ENCODE measurements around the gene TEX12.
"Not testable (repeated sequence)": the region's sequence is repeated elsewhere in the genome, so short reads cannot be mapped to it uniquely, and the experiment has no call there.

The TEX12 gene
- total RNA-seq: 0.04 to 0.55 (median 0.10) reads per million in 17 experiments

- DNase-seq: no peak
These were observed at the start of gene TEX12 for GRCh38 chr11:112167145-112167544. TEX12 (plus strand) TSS chr11:112167372; CDS start chr11:112169269, 1,897 bp downstream.

GRCh38 chr11:112118176-112118575 is 49.0 kb upstream of the TEX12 start:
- no peak for DNase-seq

GRCh38 chr11:112121981-112122615 is 45.1 kb upstream of the TEX12 start:
- DNase-seq: peak in 3 of 4 experiments; percentile 21 to 58 (median 22)

DNA sequence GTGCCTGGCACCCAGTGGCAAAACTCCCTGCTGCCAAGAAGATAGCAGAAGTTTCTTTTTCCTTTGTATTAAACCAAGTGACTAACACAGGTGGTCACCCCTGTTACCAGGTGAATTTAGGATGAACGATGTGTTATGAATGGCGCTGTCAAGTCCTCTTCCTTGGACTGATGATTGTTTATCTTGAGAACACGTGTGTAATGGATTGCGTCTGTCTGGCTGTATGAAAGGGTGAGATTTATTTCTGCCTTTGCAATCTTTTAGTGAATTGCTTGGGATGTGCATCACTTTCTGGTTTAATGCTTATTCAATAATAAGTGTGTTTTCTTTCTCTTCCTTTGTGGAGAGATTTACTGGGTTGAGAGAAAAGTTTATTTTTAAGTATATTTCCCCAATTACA is 44.0 kb upstream of the TEX12 start:
- no peak for DNase-seq

GRCh38 chr11:112127056-112127455 is 40.1 kb upstream of the TEX12 start:
- DNase-seq: no peak

DNA sequence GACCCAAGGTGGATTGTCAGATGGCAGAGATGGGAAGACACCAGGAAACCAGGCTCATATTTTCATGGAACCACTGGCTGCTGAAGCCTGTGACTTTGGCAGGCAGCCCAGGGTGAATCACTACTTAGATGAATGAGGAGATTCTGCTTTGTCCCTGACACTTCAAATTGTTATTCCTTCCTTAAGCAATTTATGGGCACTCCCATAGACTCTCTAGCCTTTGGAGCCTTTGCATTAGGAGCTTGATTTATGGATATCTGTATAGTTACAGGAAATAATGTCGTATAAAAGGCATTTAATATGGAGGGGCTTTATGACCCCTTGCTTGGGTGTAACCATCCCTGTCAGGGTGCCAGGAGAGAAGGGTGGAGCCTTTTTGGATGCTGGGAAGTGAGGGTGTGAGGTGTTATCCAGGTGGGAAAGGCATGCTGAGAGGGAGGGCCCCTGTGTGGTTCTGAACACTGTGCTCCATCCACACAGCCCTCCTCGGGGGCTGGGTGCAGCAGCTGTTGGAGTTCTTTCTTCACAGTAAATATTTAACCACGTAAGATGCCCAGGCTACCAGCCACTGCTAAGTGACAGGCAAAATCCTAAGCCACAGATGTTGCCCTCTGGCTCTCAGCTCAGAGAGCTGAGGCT is 38.6 kb upstream of the TEX12 start:
- DNase-seq: peak; percentile 45 to 69 (median 63)

DNA sequence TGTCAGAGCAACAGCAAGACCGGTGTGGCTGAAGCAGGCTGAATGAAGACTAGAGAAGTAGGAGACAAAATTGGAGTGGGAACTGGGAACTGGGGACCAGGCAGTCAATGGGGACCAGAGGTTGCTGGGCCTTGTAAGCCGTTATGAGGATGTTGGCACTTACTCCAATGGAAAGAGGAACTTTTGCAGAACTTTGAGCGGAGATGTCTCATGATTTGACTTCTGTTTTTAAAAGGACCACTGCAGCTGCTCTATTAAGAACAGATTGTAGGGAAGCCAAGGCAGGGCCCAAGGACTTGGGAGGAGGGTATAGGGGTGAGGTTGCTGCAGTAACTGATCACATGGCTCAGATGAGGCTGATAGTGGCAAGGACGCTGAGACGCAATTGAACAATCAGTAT is 37.5 kb upstream of the TEX12 start:
- DNase-seq: peak; percentile 82 to 94 (median 88)

GRCh38 chr11:112132737-112133136 is 34.4 kb upstream of the TEX12 start:
- peak in 3 of 4 experiments; percentile 16 to 30 (median 21) for DNase-seq

DNA sequence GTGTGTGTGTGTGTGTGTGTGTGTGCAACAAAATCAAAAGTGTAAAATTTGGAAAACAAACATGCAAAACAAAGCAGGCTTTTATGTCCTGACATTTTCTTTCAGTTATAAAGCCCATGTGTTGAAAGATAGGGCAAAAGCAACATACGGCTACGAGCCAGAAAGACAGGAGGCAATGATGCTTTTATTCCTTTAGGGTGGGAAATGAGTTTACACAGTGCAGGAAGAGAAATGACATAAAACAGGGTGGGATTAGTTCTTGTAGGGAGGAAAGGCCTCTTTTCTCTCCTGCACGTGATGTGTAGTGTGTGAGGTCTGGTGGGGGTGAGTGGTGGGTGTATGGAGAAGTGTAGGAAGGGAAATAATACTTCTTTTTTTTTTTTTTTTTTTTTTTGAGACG is 32.7 kb upstream of the TEX12 start:
- peak in 1 of 4 experiments; percentile 18 for DNase-seq

DNA sequence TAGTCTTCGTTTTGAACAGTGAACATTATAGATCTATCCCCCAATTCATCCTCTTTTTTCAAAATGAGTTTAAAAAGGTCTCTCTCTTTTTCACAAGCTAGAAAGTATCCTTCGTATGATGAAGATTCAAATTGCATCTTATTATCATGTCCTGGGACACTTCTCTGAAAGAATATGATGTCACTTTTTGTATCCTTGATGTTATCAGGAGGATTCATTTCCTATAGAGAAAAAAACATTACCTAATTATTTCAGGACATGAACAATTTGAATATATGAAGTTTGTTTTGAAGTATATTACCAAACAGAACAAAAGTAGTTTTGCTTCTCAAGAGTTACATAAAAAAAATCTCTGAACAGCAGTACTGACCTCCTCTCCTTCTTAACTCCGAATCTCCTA is 23.6 kb upstream of the TEX12 start:
- DNase-seq: no peak

- no peak for DNase-seq
These were observed 16.7 kb upstream of the TEX12 start for GRCh38 chr11:112150517-112150916.

- DNase-seq: no peak
These were observed 10.8 kb upstream of the TEX12 start for GRCh38 chr11:112156153-112156955.

DNA sequence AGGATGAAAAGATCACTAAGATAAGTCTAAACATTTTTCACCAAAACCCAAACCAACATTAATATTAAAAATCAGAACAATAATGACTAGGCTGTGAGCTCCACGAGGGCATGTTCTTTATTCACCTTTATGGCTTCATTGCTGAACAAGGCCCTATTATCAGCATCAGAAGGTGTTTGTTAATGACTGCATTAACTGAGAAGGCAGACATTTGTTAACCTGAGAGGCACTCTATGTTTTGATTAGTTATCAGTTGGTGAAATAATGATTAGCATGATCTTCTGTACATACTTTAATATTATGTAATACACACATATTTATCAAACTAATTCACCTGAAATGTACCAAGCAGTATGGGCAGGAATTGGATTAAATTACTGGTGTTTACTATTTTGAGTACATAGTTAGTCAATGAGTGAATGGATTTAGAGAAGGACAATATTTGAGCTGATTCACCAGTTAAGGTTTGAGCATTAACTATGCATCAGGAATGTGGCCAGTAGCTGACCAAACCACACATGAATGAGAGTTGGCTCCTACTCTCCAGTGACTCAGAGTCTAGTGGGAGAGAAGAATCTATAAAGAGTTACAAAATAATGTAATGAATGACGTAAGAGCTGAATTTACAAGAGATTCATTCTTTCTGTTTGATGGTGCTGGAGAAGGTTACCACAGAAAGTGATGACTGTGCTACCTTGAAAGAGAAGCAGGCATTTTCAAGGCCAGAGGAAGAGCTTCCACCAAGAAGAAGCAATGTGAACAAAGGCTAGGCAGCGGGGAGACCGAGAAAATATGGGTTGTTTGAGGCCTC is 10.0 kb upstream of the TEX12 start:
- peak; percentile 73 to 96 (median 86) for DNase-seq

- peak; percentile 43 to 79 (median 66) for DNase-seq
These were observed 7.8 kb upstream of the TEX12 start for GRCh38 chr11:112159098-112160065.

GRCh38 chr11:112160091-112160848 is 6.9 kb upstream of the TEX12 start:
- peak in 3 of 4 experiments; percentile 39 to 55 (median 43) for DNase-seq

- DNase-seq: peak; percentile 17 to 63 (median 50)
These were observed 6.2 kb upstream of the TEX12 start for GRCh38 chr11:112161012-112161411.

GRCh38 chr11:112162200-112162599 is 5.0 kb upstream of the TEX12 start:
- DNase-seq: not testable (repeated sequence)

GRCh38 chr11:112162761-112163546 is 4.2 kb upstream of the TEX12 start:
- DNase-seq: peak in 1 of 4 experiments; percentile 11

DNA sequence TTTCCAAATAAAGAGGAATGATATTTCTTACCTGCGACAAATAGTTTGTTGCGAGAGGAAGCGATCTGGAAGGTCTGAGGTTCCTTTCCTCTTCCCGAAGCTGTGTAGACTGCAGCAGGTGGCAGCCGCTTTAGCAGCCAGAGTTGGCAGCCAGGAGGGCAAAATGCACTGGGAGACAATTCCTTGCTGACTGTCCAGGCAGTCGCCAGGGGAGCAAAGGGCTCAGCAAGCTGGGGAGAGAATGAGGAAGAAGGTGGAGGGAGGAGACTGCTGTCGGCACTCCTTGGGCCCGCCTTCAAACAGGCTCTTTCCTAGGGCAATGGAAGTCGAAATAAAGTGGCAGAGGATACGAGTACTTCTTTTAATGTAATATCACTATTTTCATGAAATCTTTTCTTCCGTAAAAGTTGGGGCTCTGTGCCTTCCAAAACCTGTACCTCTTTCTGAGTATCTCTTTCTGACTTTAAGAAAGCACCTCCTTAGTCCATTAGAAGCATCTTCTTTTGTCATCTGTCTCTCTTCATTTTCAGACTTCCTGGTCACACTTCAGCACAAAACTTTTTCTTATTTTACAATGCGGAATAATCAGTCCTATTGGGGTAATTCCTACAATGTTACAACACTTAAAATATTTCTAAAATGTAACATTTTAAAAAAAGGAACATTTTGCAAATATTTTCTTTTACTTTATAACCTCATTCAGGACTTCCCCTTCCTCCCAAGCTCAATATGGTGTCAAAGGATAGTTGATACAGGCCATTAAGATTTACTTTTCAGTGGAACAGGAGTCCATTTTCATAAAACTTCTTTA is 3.1 kb upstream of the TEX12 start, which contains the start of gene IL18:
Gene IL18, minus strand, starts transcription at position 220 of the 811 bp plus-strand sequence. CDS start 9,041 bp downstream, outside the sequence.
- peak; percentile 75 to 87 (median 85) for DNase-seq
